Measurements from ENCODE around the gene GTF2F2.

The GTF2F2 gene

DNA sequence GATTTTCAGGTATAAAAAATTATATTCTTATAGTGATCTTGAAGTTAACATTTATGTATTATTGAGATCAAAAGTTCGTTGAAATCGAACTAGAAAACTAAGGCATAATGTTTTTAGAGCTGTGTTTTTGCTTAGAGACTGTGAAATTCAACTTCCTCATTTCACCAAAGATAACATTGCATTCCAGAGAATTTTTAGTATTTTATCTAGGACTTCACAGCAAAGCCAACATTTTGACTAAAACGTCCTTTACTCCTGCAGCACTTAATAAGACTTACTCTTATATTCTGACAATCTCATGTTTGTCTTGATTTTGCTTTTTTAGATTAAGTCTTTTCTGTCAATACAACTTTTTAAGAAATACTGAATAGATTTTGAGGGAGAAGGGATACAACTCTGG lies 75.8 kb downstream of the GTF2F2 start:
- no peak for TF ChIP-seq ZFX (IDR thresholded peaks at IDR 0.05)
- no peak overlapping the region for H3K27ac ChIP-seq

DNA sequence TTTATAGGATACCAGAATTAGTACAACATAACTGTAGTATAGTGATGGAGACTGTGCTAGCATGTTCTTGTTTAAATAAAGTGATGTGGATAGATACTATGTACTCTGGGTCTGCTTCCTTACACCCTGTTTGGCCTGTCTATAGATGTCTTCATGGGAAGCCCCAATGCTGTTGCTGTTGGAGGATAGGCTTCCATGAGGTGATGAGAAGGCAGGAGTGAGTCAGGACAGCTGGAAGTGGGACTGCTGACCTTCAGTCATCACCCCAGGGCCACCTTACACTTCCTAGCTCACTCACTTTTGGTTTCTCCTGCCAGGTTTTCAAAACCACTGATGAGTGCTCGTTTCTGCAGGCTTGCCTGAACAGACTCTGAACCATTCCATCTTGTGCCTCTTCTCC lies 76.3 kb downstream of the GTF2F2 start:
- no peak for TF ChIP-seq CTCF (conservative IDR thresholded peaks at IDR 0.05)
- no peak for TF ChIP-seq ZFX (IDR thresholded peaks at IDR 0.05)
- no peak overlapping the region for H3K27ac ChIP-seq

DNA sequence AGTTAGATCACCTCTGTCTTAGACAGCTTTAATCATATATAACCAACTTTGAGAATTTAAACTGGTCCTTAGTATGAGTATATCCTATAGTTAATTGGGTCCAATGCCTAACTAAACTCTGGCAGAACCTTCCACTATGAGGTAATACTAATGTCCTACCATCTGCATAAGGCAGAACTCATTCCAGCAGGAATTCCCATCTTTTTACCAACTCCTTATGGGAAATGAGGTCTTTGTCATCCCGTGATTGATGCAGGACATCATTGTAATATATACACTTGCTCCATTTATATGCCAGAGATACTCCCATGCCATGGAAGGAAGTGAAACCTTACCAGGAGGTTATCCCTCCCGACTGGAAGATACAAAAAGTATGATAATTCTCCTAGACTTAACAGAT lies 77.7 kb downstream of the GTF2F2 start:
- H3K27ac ChIP-seq: no peak overlapping the region
- TF ChIP-seq CTCF (conservative IDR thresholded peaks at IDR 0.05) (no peak), ZFX (IDR thresholded peaks at IDR 0.05) (no peak)

GRCh38 chr13:45198924-45199323 lies 78.6 kb downstream of the GTF2F2 start:
- no peak for TF ChIP-seq ZFX (IDR thresholded peaks at IDR 0.05)
- no peak for TF ChIP-seq CTCF (conservative IDR thresholded peaks at IDR 0.05)

GRCh38 chr13:45199711-45200110 lies 79.4 kb downstream of the GTF2F2 start:
- no peak overlapping the region for H3K27ac ChIP-seq
- no peak for TF ChIP-seq ZFX (IDR thresholded peaks at IDR 0.05)
- TF ChIP-seq CTCF (conservative IDR thresholded peaks at IDR 0.05): no peak

More at GRCh38 chr13:45198924-45199323, 78.6 kb downstream of the GTF2F2 start:
- H3K27ac ChIP-seq: no peak overlapping the region

DNA sequence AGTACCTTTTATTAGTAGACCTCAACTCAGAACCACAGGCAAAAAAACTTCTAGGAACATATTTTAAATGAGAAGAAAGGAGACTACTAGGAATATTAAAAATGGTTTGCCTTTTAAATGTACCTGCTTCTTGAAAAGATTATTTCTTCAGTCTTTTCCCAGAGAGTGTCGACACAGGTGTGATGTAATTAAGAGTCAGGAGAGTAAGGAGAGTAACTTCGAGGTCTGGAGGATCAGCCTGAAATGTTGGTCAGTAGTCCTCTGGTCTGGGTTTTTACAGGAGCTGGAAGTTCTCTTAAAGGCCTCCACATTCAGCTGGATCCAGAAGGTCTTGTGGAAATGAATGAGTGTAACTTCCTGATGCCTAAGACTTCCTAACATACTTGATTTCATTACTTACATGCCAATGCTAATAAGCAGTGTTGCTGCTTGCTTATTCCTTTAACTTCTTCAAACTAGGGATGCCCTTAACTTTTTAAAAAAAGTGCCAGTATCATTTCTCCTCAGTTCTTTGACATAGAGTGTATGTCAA lies 80.5 kb downstream of the GTF2F2 start, which contains the start of gene KCTD4:
TSS of gene KCTD4 (minus strand) at position 345 of the 532 bp plus-strand sequence. CDS start 6,478 bp downstream, outside the sequence.
- no peak within 1 kb of the TSS for H3K27ac ChIP-seq
- TF ChIP-seq CTCF (conservative IDR thresholded peaks at IDR 0.05) (no peak), ZFX (IDR thresholded peaks at IDR 0.05) (no peak)

DNA sequence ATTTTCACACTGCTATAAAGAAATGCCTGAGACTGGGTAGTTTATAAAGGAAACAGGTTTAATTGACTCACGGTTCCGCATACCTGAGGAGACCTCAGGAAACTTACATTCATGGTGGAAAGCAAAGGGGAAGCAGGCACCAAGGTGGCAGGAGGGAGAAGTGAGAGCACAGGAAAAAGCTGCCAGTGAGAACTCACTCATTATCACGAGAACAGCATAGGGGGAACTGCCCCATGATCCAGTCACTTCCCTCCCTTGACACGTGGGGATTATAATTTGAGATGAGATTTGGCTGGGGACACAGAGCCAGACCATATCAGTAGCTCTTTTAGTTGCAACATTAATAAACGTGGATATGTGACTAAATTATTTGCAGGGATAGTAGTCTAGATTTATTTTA lies 84.8 kb downstream of the GTF2F2 start:
- no peak overlapping the region for H3K27ac ChIP-seq
- no peak for TF ChIP-seq ZFX (IDR thresholded peaks at IDR 0.05)
- TF ChIP-seq CTCF (conservative IDR thresholded peaks at IDR 0.05): no peak

GRCh38 chr13:45206340-45206739 lies 86.0 kb downstream of the GTF2F2 start:
- no peak overlapping the region for H3K27ac ChIP-seq
- TF ChIP-seq CTCF (conservative IDR thresholded peaks at IDR 0.05) (no peak), ZFX (IDR thresholded peaks at IDR 0.05) (no peak)

Measured in C4-2B (cell line).